Measurements from ENCODE around the gene SRSF1.

DNA sequence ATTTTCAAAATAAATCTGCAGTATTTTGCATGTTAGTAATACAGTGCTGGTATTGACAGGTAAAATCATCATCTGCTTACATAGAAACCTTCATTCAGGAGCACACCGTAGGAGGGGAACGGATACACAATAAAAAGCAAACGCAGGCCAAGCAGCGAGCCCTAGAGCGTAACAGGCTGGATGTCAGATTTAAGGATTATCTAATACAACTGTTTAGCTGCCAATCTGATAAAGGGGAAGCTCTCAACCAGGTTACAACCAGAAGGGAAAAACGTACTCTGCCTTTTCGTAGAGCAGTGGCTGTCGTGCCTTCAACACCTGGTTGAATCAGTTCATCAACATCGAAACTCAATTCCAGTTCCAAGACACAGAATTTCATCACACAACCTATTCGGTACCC is 35.5 kb downstream of the SRSF1 start:
- TF ChIP-seq, protein P1, sequence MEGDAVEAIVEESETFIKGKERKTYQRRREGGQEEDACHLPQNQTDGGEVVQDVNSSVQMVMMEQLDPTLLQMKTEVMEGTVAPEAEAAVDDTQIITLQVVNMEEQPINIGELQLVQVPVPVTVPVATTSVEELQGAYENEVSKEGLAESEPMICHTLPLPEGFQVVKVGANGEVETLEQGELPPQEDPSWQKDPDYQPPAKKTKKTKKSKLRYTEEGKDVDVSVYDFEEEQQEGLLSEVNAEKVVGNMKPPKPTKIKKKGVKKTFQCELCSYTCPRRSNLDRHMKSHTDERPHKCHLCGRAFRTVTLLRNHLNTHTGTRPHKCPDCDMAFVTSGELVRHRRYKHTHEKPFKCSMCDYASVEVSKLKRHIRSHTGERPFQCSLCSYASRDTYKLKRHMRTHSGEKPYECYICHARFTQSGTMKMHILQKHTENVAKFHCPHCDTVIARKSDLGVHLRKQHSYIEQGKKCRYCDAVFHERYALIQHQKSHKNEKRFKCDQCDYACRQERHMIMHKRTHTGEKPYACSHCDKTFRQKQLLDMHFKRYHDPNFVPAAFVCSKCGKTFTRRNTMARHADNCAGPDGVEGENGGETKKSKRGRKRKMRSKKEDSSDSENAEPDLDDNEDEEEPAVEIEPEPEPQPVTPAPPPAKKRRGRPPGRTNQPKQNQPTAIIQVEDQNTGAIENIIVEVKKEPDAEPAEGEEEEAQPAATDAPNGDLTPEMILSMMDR (IDR thresholded peaks at IDR 0.05; ENCODE audit: low read length): no peak
- TF ChIP-seq EZH2phosphoT487 (IDR thresholded peaks at IDR 0.05; ENCODE audit: low read length): no peak

Data from MM.1S (cell line).